Nephron progenitor cell (in vitro differentiated cells): Measurements from ENCODE around the gene RNF11.

Source experiments
- DNase-seq: peaks from one replicate; pipeline ENCODE4 v3.0.0; 2021
- H3K27ac Mint-ChIP-seq: 2 replicates; pipeline ENCODE4 v1.8.0; 2021; ENCODE audit warnings: mild to moderate bottlenecking, moderate library complexity, mixed read lengths
- H3K27me3 Mint-ChIP-seq: 2 replicates; pipeline ENCODE4 v1.8.0; 2021; ENCODE audit warnings: mild to moderate bottlenecking, low read depth, mixed read lengths; ENCODE audit not compliant: poor library complexity
- H3K36me3 Mint-ChIP-seq: 2 replicates; pipeline ENCODE4 v1.8.0; 2021; ENCODE audit warnings: low read depth, mixed read lengths
- H3K4me1 Mint-ChIP-seq: 2 replicates; pipeline ENCODE4 v1.8.0; 2021; ENCODE audit warnings: mixed read lengths
- H3K4me3 Mint-ChIP-seq: 2 replicates; pipeline ENCODE4 v1.8.0; 2021; ENCODE audit warnings: mild to moderate bottlenecking, moderate library complexity, mixed read lengths
- H3K9me3 Mint-ChIP-seq: 2 replicates; pipeline ENCODE4 v1.8.0; 2021; ENCODE audit warnings: mild to moderate bottlenecking, moderate library complexity, mixed read lengths
- CTCF ChIP-seq: fragments of 200-600 bp; sonication (generic); IDR thresholded peaks from 2 replicates; pipeline ENCODE4 v1.5.0; 2021; ENCODE audit warnings: antibody characterized with exemption

Gene RNF11

GRCh38 chr1:51312718-51313117, 76.6 kb downstream of the RNF11 start:
- H3K9me3 Mint-ChIP-seq = no peaks in the 10 kb centered on the region
- H3K27ac Mint-ChIP-seq = no peak overlapping the region
- H3K36me3 Mint-ChIP-seq = no peaks in the 10 kb centered on the region
- peaks cover 19% of the 10 kb centered on the region for H3K4me1 Mint-ChIP-seq
- H3K4me3 Mint-ChIP-seq = no peak overlapping the region
- no peak for DNase-seq
- TF ChIP-seq CTCF = no peak
- peaks cover 9% of the 10 kb centered on the region for H3K27me3 Mint-ChIP-seq

DNA sequence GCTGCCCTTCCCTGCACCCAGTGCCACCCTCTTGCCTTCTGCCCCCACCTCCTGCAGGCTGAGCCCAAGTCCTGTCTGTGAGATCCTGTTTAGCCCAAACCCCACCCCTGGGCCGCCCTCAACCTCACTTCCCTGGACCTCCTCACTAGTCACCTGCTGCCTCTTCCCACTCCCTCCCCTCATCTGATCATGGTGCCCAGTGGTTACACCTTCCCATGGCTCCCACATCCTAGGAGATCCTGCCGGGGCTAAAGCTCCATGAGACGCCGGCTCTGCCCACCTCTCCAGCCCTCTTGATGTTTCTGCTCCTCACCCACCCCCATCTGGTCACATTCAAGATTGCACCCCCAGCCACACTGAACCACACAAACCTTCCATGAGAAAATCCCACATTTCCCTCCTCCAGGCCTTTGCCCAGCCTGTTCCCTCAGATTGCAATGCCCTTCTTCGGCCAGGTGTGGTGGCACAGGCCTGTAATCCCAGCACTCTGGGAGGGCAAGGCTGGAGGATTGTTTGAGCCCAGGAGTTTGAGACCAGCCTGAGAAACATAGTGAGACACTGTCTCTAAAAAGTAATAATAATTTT, 77.3 kb downstream of the RNF11 start:
- Mint-ChIP-seq H3K4me3 (no peak overlapping the region), H3K27ac (no peak overlapping the region), H3K4me1 (peaks cover 19% of the 10 kb centered on the region), H3K36me3 (no peaks in the 10 kb centered on the region), H3K9me3 (no peaks in the 10 kb centered on the region), H3K27me3 (peaks cover 11% of the 10 kb centered on the region)
- TF ChIP-seq CTCF = no peak
- DNase-seq = peak; percentile 20

GRCh38 chr1:51313961-51314777, 78.1 kb downstream of the RNF11 start:
- H3K9me3 Mint-ChIP-seq = no peaks in the 10 kb centered on the region
- peaks cover 19% of the 10 kb centered on the region for H3K4me1 Mint-ChIP-seq
- peaks cover 11% of the 10 kb centered on the region for H3K27me3 Mint-ChIP-seq
- TF ChIP-seq CTCF = no peak
- no peak overlapping the region for H3K4me3 Mint-ChIP-seq
- no peaks in the 10 kb centered on the region for H3K36me3 Mint-ChIP-seq
- no peak overlapping the region for H3K27ac Mint-ChIP-seq
- no peak for DNase-seq

GRCh38 chr1:51314974-51315373, 78.9 kb downstream of the RNF11 start:
- Mint-ChIP-seq H3K27me3 (peaks cover 9% of the 10 kb centered on the region), H3K4me1 (peaks cover 19% of the 10 kb centered on the region), H3K4me3 (no peak overlapping the region), H3K27ac (no peak overlapping the region), H3K36me3 (no peaks in the 10 kb centered on the region), H3K9me3 (no peaks in the 10 kb centered on the region)
- no peak for DNase-seq
- no peak for TF ChIP-seq CTCF

GRCh38 chr1:51316113-51316845, 80.2 kb downstream of the RNF11 start:
- Mint-ChIP-seq H3K9me3 (no peaks in the 10 kb centered on the region), H3K4me3 (no peak overlapping the region), H3K27me3 (peaks cover 9% of the 10 kb centered on the region), H3K4me1 (peaks cover 14% of the 10 kb centered on the region), H3K27ac (no peak overlapping the region), H3K36me3 (no peaks in the 10 kb centered on the region)
- no peak for TF ChIP-seq CTCF
- no peak for DNase-seq
